ENCODE results near the gene CALHM2.

CALHM2 gene

DNA sequence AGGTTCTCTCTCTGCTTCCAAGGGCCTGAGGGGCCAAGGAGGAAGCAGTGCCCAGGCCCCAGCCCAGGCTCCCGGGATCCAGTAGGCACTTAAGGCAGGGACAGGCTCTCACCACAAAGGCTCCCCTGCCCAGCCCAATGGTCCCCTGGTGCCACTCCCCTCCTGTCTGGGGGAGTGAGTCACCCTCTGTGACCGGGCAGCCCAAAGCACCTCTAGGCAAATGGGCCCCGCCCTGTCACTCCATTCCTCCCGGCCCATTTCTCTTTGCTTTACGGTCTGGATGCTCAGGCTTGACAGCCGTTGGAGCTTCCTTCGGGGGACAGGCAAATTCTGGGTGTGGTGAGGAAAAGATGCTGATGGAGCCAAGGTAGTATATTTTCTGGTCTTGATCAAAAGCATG lies 27.0 kb upstream of the CALHM2 start, which contains the start of gene CALHM3:
TSS of gene CALHM3 (minus strand) at position 106 of the 400 bp plus-strand sequence. CDS start 208 bp downstream, outside the sequence.
- H3K4me2 ChIP-seq (ENCODE audit: low read length): no peak within 1 kb of the TSS
- H3K4me1 ChIP-seq (ENCODE audit: control insufficient read depth in 1 of 2, insufficient read depth in 2 of 2, low read length in 2 of 2): peaks cover 2 to 3% of the 10 kb centered on the region in 2 experiments
- H3K79me2 ChIP-seq (ENCODE audit: control insufficient read depth, insufficient read depth, low read length, poor library complexity): no peaks in the 10 kb centered on the region
- no peaks in the 10 kb centered on the region for H3K36me3 ChIP-seq (ENCODE audit: control insufficient read depth in 1 of 2, insufficient read depth in 2 of 2, low read length in 2 of 2)
- H2AFZ ChIP-seq (ENCODE audit: insufficient read depth, low read length, poor library complexity): no peak within 1 kb of the TSS
- peak; percentile 50 to 70 for DNase-seq
- no peak within 1 kb of the TSS for H3K9ac ChIP-seq (ENCODE audit: low read length)
- no peak within 1 kb of the TSS for H4K91ac ChIP-seq (ENCODE audit: low read depth, low read length)
- no peak within 1 kb of the TSS for H4K12ac ChIP-seq (ENCODE audit: low read depth, low read length)
- no peak within 1 kb of the TSS for H2BK12ac ChIP-seq (ENCODE audit: low read length)
- no peak within 1 kb of the TSS for H3K23ac ChIP-seq (ENCODE audit: low read length)
- H3K18ac ChIP-seq (ENCODE audit: low read length): no peak within 1 kb of the TSS
- H2BK5ac ChIP-seq (ENCODE audit: low read depth, low read length, poor library complexity): no peak within 1 kb of the TSS
- WGBS (ENCODE audit: extremely low coverage, insufficient coverage, insufficient read length): no CpG with 5 or more reads among the region's 7 CpGs
- H3K4ac ChIP-seq (ENCODE audit: low read depth, low read length): no peak within 1 kb of the TSS
- H3K27ac ChIP-seq (ENCODE audit: low read depth, low read length): no peak within 1 kb of the TSS
- no peak within 1 kb of the TSS for H4K8ac ChIP-seq (ENCODE audit: low read depth, low read length)
- no peak within 1 kb of the TSS for H3K14ac ChIP-seq (ENCODE audit: low read length)
- no peaks in the 10 kb centered on the region for H3K27me3 ChIP-seq (ENCODE audit: insufficient read depth, low read length)
- no peaks in the 10 kb centered on the region for H3K79me1 ChIP-seq (ENCODE audit: low read length)
- peak within 1 kb of the TSS; percentile 44 for H2AK5ac ChIP-seq (ENCODE audit: low read length)
- no peak within 1 kb of the TSS for H3K4me3 ChIP-seq (ENCODE audit: low read depth, low read length)
- H2BK120ac ChIP-seq (ENCODE audit: insufficient read depth, low read length, poor library complexity): no peak within 1 kb of the TSS
- no peaks in the 10 kb centered on the region for H3K9me3 ChIP-seq (ENCODE audit: insufficient read depth, low read depth, low read length)

DNA sequence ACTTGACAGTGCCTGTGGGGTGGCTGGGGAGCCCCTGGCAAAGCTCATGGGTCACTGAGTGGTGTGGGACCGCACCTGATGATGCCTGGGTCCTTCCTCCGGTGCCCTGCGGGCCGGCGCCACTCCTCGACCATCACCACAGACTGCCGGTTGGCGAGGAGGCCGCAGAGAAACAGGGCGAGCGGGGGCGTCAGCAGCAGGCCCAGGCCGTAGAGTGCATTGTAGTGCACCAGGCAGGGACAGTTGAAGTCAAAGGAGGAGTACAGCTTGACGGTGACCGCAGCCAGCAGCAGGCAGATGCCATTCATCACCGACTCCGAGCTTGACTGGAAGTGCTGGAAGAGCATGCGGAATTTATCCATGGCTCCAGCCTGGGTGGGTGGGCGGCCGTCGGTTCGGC lies 26.5 kb upstream of the CALHM2 start:
- no peaks in the 10 kb centered on the region for H3K27me3 ChIP-seq (ENCODE audit: insufficient read depth, low read length)
- H3K9ac ChIP-seq (ENCODE audit: low read length): no peak overlapping the region
- H3K14ac ChIP-seq (ENCODE audit: low read length): no peak overlapping the region
- H3K4me2 ChIP-seq (ENCODE audit: low read length): no peak overlapping the region
- H2BK5ac ChIP-seq (ENCODE audit: low read depth, low read length, poor library complexity): no peak overlapping the region
- no peak overlapping the region for H3K4me3 ChIP-seq (ENCODE audit: low read depth, low read length)
- no peak overlapping the region for H3K23ac ChIP-seq (ENCODE audit: low read length)
- H4K12ac ChIP-seq (ENCODE audit: low read depth, low read length): no peak overlapping the region
- H2BK12ac ChIP-seq (ENCODE audit: low read length): no peak overlapping the region
- H3K4me1 ChIP-seq (ENCODE audit: control insufficient read depth in 1 of 2, insufficient read depth in 2 of 2, low read length in 2 of 2): peaks cover 2 to 3% of the 10 kb centered on the region in 2 experiments
- no peak overlapping the region for H4K91ac ChIP-seq (ENCODE audit: low read depth, low read length)
- H3K18ac ChIP-seq (ENCODE audit: low read length): no peak overlapping the region
- no peak overlapping the region for H2AFZ ChIP-seq (ENCODE audit: insufficient read depth, low read length, poor library complexity)
- DNase-seq: no peak
- H2AK5ac ChIP-seq (ENCODE audit: low read length): no peak overlapping the region
- H2BK120ac ChIP-seq (ENCODE audit: insufficient read depth, low read length, poor library complexity): no peak overlapping the region
- no peak overlapping the region for H3K4ac ChIP-seq (ENCODE audit: low read depth, low read length)
- H4K8ac ChIP-seq (ENCODE audit: low read depth, low read length): no peak overlapping the region
- no peaks in the 10 kb centered on the region for H3K79me1 ChIP-seq (ENCODE audit: low read length)
- WGBS (ENCODE audit: extremely low coverage, insufficient coverage, insufficient read length): no CpG with 5 or more reads among the region's 22 CpGs
- H3K9me3 ChIP-seq (ENCODE audit: insufficient read depth, low read depth, low read length): no peaks in the 10 kb centered on the region
- H3K79me2 ChIP-seq (ENCODE audit: control insufficient read depth, insufficient read depth, low read length, poor library complexity): no peaks in the 10 kb centered on the region
- no peaks in the 10 kb centered on the region for H3K36me3 ChIP-seq (ENCODE audit: control insufficient read depth in 1 of 2, insufficient read depth in 2 of 2, low read length in 2 of 2)
- no peak overlapping the region for H3K27ac ChIP-seq (ENCODE audit: low read depth, low read length)

DNA sequence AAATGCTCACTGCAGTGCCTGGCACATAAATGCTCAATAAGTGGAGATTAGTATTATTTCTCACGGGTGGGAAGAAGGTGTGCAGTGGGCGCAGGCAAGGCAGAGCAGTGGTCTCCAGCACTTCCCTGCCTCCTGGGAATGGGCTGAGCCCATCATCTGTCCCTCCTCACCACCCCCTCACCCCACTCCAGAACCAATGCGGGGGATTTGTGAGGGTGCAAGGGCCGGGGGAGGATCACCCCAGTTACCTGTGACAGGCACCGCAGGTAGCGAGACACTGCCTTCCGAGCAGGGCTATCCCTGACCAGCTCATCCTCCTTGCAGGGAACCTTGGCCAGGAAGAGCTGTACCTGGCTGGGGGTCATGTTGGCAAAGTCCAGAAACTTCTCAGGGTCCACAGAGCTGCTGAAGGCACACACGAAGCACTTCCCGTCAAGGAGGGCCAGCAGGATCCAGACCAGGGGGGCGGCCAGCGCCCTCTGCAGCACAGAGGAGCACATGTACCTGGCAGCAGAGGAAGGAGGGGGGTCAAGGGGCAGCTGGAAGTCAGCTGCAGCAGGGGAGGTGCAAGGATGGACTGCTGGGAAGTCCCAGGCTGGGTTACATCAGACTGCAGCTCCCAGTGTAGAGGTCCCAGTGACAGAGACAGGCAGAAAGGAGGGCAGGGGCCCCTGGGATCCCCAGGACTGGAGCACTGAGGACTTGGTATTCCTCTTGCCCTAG lies 24.0 kb upstream of the CALHM2 start:
- no peaks in the 10 kb centered on the region for H3K79me2 ChIP-seq (ENCODE audit: control insufficient read depth, insufficient read depth, low read length, poor library complexity)
- no peak overlapping the region for H3K4me2 ChIP-seq (ENCODE audit: low read length)
- H3K9me3 ChIP-seq (ENCODE audit: insufficient read depth, low read depth, low read length): no peaks in the 10 kb centered on the region
- no peak overlapping the region for H4K91ac ChIP-seq (ENCODE audit: low read depth, low read length)
- no peak overlapping the region for H3K23ac ChIP-seq (ENCODE audit: low read length)
- no peak overlapping the region for H2AK5ac ChIP-seq (ENCODE audit: low read length)
- H4K8ac ChIP-seq (ENCODE audit: low read depth, low read length): no peak overlapping the region
- no peak overlapping the region for H3K27ac ChIP-seq (ENCODE audit: low read depth, low read length)
- peaks cover 2 to 3% of the 10 kb centered on the region in 2 experiments for H3K4me1 ChIP-seq (ENCODE audit: control insufficient read depth in 1 of 2, insufficient read depth in 2 of 2, low read length in 2 of 2)
- H2AFZ ChIP-seq (ENCODE audit: insufficient read depth, low read length, poor library complexity): no peak overlapping the region
- peak overlapping the region; percentile 0 for H3K14ac ChIP-seq (ENCODE audit: low read length)
- no peaks in the 10 kb centered on the region for H3K79me1 ChIP-seq (ENCODE audit: low read length)
- H3K36me3 ChIP-seq (ENCODE audit: control insufficient read depth in 1 of 2, insufficient read depth in 2 of 2, low read length in 2 of 2): no peaks in the 10 kb centered on the region
- DNase-seq: no peak
- H2BK12ac ChIP-seq (ENCODE audit: low read length): peak overlapping the region; percentile 42
- no peak overlapping the region for H2BK120ac ChIP-seq (ENCODE audit: insufficient read depth, low read length, poor library complexity)
- no peak overlapping the region for H3K4ac ChIP-seq (ENCODE audit: low read depth, low read length)
- no peak overlapping the region for H3K18ac ChIP-seq (ENCODE audit: low read length)
- no peak overlapping the region for H3K4me3 ChIP-seq (ENCODE audit: low read depth, low read length)
- no peak overlapping the region for H3K9ac ChIP-seq (ENCODE audit: low read length)
- WGBS (ENCODE audit: extremely low coverage, insufficient coverage, insufficient read length): no CpG with 5 or more reads among the region's 11 CpGs
- no peak overlapping the region for H4K12ac ChIP-seq (ENCODE audit: low read depth, low read length)
- H3K27me3 ChIP-seq (ENCODE audit: insufficient read depth, low read length): no peaks in the 10 kb centered on the region
- H2BK5ac ChIP-seq (ENCODE audit: low read depth, low read length, poor library complexity): no peak overlapping the region

DNA sequence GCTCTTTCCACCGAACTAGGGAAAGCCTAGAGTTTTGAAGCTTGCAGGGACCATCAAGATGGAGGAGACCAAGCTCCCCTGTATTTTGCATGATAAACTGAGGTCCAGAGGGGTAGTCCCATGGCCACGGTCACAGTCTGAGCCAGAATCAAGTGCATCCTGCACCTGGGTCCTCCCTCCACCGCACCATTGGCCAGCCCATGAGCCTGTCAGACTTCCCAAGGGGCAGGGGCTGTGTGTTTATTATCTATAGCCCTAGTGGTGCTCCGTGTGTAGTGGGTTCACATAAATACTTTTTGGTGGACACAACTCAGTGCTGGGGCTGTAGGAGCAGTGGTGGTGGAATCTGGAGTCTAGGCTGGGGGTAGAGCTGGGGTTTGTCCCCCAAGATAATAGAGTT lies 23.3 kb upstream of the CALHM2 start:
- no peak for DNase-seq
- Histone ChIP-seq H3K4me2 (ENCODE audit: low read length) (no peak overlapping the region), H3K18ac (ENCODE audit: low read length) (no peak overlapping the region), H2BK12ac (ENCODE audit: low read length) (no peak overlapping the region), H3K14ac (ENCODE audit: low read length) (no peak overlapping the region), H2AK5ac (ENCODE audit: low read length) (no peak overlapping the region), H4K8ac (ENCODE audit: low read depth, low read length) (no peak overlapping the region), H3K9me3 (ENCODE audit: insufficient read depth, low read depth, low read length) (no peaks in the 10 kb centered on the region), H3K27me3 (ENCODE audit: insufficient read depth, low read length) (no peaks in the 10 kb centered on the region), H2BK5ac (ENCODE audit: low read depth, low read length, poor library complexity) (no peak overlapping the region), H3K23ac (ENCODE audit: low read length) (no peak overlapping the region), H2AFZ (ENCODE audit: insufficient read depth, low read length, poor library complexity) (no peak overlapping the region), H3K4me1 (ENCODE audit: control insufficient read depth in 1 of 2, insufficient read depth in 2 of 2, low read length in 2 of 2) (peaks cover 2 to 3% of the 10 kb centered on the region in 2 experiments), H3K9ac (ENCODE audit: low read length) (no peak overlapping the region), H4K91ac (ENCODE audit: low read depth, low read length) (no peak overlapping the region), H3K79me2 (ENCODE audit: control insufficient read depth, insufficient read depth, low read length, poor library complexity) (no peaks in the 10 kb centered on the region), H3K79me1 (ENCODE audit: low read length) (no peaks in the 10 kb centered on the region), H4K12ac (ENCODE audit: low read depth, low read length) (no peak overlapping the region), H3K36me3 (ENCODE audit: control insufficient read depth in 1 of 2, insufficient read depth in 2 of 2, low read length in 2 of 2) (no peaks in the 10 kb centered on the region), H2BK120ac (ENCODE audit: insufficient read depth, low read length, poor library complexity) (no peak overlapping the region), H3K4me3 (ENCODE audit: low read depth, low read length) (peak overlapping the region; percentile 43), H3K4ac (ENCODE audit: low read depth, low read length) (no peak overlapping the region), H3K27ac (ENCODE audit: low read depth, low read length) (no peak overlapping the region)
- no CpG with 5 or more reads among the region's 4 CpGs for WGBS (ENCODE audit: extremely low coverage, insufficient coverage, insufficient read length)
